Naive thymus-derived CD8-positive, alpha-beta T cell (primary cell): Measurements from ENCODE around the gene LONRF2. TPM values are rescaled to one million over a fixed set of nuclear protein-coding genes. Genes with fewer than 3 reads are reported as not detected.
A peak's percentile ranks its signal among the peaks of the same experiment; 100 is the strongest.

ENCODE experiments used
- ATAC-seq, 2 donors: fragments of 150-1000 bp; cut with Tn5 transposase in 1 of 2; sonication (Bioruptor Pico), chemical (Tn5 transposase) in 1 of 2; 1 replicate in 1 of 2; 2 replicates in 1 of 2; pipeline ENCODE4 v1.10.0; 2021; ENCODE audit warnings: mild to moderate bottlenecking in 2 of 2, moderate library complexity in 2 of 2
- POLR2A ChIA-PET: fragments of 350-600 bp; sonication (Branson Sonifier 250); formaldehyde crosslinking; loops from one replicate; lab custom pipeline; 2021; ENCODE audit warnings: antibody characterized with exemption; lab: Charles Lee
- DNase-seq, 10 donors: peaks; one replicate each; pipeline versions ENCODE4 v3.0.0 to v3.0.0-alpha.2; 2020 to 2022
- H3K27ac Mint-ChIP-seq, 10 donors: one replicate each; pipeline ENCODE4 v1.8.0; 2020 to 2022; ENCODE audit warnings: mild to moderate bottlenecking in 10 of 10, mixed read lengths in 10 of 10, moderate library complexity in 4 of 10, inconsistent platforms in 1 of 10
- H3K27me3 Mint-ChIP-seq, 5 donors: one replicate each; pipeline ENCODE4 v1.8.0; 2021 to 2022; ENCODE audit warnings: mixed read lengths in 5 of 5
- H3K36me3 Mint-ChIP-seq, 3 donors: one replicate each; pipeline ENCODE4 v1.8.0; 2020 to 2022; ENCODE audit warnings: mixed read lengths in 3 of 3, mild to moderate bottlenecking in 2 of 3, inconsistent platforms in 1 of 3
- H3K4me1 Mint-ChIP-seq, 4 donors: one replicate each; pipeline ENCODE4 v1.8.0; 2021 to 2022; ENCODE audit warnings: mixed read lengths in 4 of 4
- H3K4me3 Mint-ChIP-seq, 10 donors: one replicate each; pipeline ENCODE4 v1.8.0; 2020 to 2022; ENCODE audit warnings: mild to moderate bottlenecking in 10 of 10, mixed read lengths in 10 of 10, moderate library complexity in 6 of 10, inconsistent platforms in 1 of 10
- H3K9me3 Mint-ChIP-seq, 9 donors: one replicate each; pipeline ENCODE4 v1.8.0; 2020 to 2022; ENCODE audit warnings: mixed read lengths in 9 of 9, mild to moderate bottlenecking in 3 of 9, inconsistent platforms in 1 of 9, moderate library complexity in 1 of 9
- polyA plus RNA-seq, 3 donors: library from polyadenylated mRNA; unstranded; fragments of 300-500 nt; fragmentation: Illumina TruSeq; gene quantifications; one replicate each; pipeline ENCODE4 v1.2.3, GENCODE V29; 2021
- total RNA-seq, 8 experiments: library from RNA in 2 of 8; stranded (reverse) in 2 of 8; gene quantifications; one replicate each; pipeline ENCODE4 v1.2.3 and lab custom pipeline; 2021 to 2026

The LONRF2 gene
- total and polyA plus RNA-seq, 5 experiments from 2014 or later, result not detected

DNA sequence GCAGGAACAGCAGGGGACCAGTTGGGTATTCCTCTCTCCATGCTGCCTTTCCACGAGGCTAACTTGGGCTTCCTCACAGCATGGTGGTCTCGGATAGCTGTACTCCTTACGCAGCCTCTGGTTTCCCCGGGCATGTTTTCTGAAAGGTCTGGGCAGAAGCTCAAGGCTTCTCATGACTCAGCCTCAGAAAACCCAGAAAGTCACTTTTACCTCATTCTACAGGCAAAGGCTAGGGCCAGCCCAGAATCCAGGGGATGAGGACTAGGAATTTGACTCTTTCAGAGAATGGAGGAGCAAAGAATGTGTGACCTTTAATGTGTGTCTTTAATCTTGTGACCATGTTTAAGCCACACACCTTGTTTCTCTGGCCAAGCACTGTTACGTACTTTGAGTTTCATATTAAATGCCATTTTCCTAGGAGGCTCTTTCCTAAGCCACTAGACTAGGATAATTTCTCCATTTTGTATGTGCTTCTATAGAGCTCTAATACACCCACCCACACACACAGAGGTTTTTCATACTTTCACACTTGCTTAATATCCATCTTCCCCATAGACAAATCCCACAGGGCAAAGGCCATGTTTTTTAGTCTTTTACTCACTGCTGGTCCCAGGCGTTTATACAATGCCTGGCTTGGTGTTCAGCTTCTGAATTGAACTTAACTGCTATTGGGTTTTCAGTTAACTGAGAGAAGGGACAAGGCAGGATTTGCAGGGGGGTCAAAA is 77.3 kb downstream of the LONRF2 start:
- H3K27ac Mint-ChIP-seq, result no peak overlapping the region
- peaks cover 0 to 60% (median 0%) of the 10 kb centered on the region in 4 donors for H3K4me1 Mint-ChIP-seq
- POLR2A ChIA-PET, result no interaction called here
- no peaks in the 10 kb centered on the region for H3K36me3 Mint-ChIP-seq
- no peak for DNase-seq
- no peaks in the 10 kb centered on the region for H3K9me3 Mint-ChIP-seq
- H3K27me3 Mint-ChIP-seq, result peaks cover 6 to 22% (median 14%) of the 10 kb centered on the region in 5 donors
- H3K4me3 Mint-ChIP-seq, result peak overlapping the region in 1 of 10 donors; percentile 60
- ATAC-seq, result no peak

DNA sequence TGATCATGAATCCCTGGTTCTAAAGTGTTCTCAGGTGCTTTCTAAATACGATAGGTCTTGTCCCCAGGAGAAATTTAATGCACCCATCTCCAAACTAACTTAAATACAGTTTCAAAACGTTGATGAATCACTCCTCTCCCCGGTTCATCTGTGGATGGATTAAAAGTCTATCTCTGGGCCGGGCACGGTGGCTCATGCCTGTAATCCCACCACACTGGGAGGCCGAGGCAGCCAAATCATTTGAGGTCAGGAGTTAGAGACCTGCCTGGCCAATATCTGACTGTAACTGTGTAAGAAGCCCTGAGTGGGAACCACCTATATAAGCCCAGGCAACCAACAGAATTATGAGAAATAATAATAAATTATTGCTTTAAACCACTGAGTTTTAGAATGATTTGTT is 78.7 kb downstream of the LONRF2 start:
- no peak overlapping the region for H3K27ac Mint-ChIP-seq
- ATAC-seq (no peak), DNase-seq (no peak)
- H3K4me1 Mint-ChIP-seq, result peaks cover 0 to 50% (median 0%) of the 10 kb centered on the region in 4 donors
- H3K9me3 Mint-ChIP-seq, result no peaks in the 10 kb centered on the region
- no peaks in the 10 kb centered on the region for H3K36me3 Mint-ChIP-seq
- no peak overlapping the region for H3K4me3 Mint-ChIP-seq
- POLR2A ChIA-PET, result interaction anchor here (0.7 kb wide), 1 partner anchor 8 kb away, joined by 4 read pairs; no protein-coding TSS in a partner anchor
- peaks cover 6 to 17% (median 11%) of the 10 kb centered on the region in 5 donors for H3K27me3 Mint-ChIP-seq

DNA sequence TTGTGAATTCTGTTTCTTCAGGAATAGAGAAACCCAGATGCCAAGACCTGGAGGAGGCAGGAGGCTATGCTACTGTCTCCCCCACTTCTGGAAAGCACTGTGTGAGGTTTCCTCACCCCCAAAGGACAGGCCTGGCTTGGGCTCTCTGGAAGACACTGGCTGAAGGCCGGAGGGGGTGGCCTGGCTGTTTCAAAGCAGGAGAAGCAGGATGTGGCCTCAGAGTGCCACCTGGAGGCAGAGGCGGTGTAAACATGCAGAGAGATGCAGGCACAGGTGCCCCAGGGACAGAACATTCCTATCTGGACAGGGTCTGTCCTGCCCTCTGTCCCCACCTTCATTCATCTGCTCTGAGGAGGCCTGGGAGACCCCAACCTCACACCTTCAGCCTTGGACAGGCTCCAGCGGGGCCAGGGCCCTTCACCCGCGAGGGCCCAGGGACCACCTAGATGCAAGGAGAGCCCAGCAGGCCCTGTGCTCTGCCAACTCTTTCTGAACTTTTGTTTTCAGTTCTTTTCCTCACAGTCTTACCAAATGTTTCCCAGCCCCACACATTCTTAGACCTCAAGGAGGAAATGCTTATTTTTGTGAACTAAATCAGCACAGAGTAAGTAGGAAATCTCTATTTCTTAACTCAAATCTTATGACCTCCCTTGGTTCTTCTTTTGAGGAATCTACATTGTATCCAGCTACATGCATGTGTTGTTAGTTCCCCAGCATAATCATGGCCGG is 79.2 kb downstream of the LONRF2 start:
- Mint-ChIP-seq H3K27ac (no peak overlapping the region), H3K4me3 (no peak overlapping the region), H3K4me1 (peaks cover 0 to 49% (median 0%) of the 10 kb centered on the region in 4 donors), H3K36me3 (no peaks in the 10 kb centered on the region), H3K9me3 (no peaks in the 10 kb centered on the region), H3K27me3 (peaks cover 6 to 17% (median 9%) of the 10 kb centered on the region in 5 donors)
- POLR2A ChIA-PET, result no interaction called here
- ATAC-seq (no peak), DNase-seq (peak in 8 of 10 donors; percentile 13 to 34 (median 23))

DNA sequence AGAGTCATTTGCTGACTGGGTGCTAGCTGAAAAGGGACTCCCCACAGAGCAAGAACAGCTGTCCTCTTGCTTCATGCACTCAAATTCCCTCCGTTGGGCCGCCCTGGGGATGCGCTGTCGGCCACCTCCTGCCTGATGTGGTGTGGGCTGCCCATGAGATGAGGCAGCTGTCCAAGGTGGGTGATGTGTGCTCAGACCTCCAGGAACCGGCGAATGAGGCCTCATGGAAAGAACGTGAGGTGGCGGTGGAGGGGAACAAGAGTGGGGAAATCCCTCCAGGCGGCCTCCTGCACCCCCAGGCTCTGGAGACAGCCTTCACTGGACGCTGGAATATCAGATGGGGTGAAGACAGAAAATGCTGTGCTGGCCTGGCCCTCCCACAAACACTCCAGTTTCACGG is 79.8 kb downstream of the LONRF2 start:
- ATAC-seq, result no peak
- no peak for DNase-seq
- Mint-ChIP-seq H3K27ac (peak overlapping the region in 1 of 10 donors; percentile 25), H3K4me3 (no peak overlapping the region), H3K9me3 (no peaks in the 10 kb centered on the region), H3K4me1 (peaks cover 0 to 46% (median 0%) of the 10 kb centered on the region in 4 donors), H3K27me3 (peaks cover 6 to 17% (median 9%) of the 10 kb centered on the region in 5 donors), H3K36me3 (no peaks in the 10 kb centered on the region)
- POLR2A ChIA-PET, result no interaction called here

DNA sequence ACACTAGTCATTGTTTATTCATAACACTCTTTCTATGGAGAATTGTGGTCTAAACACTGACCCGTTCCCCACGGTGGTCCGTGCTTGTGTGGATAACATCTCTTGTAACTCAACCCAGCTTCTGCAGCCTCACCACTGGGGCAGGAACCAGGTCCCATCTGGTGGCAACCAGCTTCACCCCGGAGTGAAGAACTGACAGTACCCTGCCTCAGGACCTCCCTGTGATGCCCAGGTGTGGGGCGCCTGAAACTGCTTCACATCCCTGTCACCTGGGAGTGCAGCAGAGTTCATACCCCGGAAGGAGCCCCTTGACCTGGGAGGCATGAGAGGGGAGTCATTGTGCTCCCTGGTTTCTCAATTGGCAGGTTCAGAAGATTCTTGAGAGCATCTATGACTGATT is 81.1 kb downstream of the LONRF2 start:
- no peak for DNase-seq
- Mint-ChIP-seq H3K4me1 (peaks cover 0 to 46% (median 6%) of the 10 kb centered on the region in 4 donors), H3K27me3 (peaks cover 2 to 12% (median 3%) of the 10 kb centered on the region in 5 donors), H3K27ac (no peak overlapping the region), H3K36me3 (no peaks in the 10 kb centered on the region), H3K9me3 (no peaks in the 10 kb centered on the region), H3K4me3 (no peak overlapping the region)
- POLR2A ChIA-PET, result no interaction called here
- ATAC-seq, result no peak

DNA sequence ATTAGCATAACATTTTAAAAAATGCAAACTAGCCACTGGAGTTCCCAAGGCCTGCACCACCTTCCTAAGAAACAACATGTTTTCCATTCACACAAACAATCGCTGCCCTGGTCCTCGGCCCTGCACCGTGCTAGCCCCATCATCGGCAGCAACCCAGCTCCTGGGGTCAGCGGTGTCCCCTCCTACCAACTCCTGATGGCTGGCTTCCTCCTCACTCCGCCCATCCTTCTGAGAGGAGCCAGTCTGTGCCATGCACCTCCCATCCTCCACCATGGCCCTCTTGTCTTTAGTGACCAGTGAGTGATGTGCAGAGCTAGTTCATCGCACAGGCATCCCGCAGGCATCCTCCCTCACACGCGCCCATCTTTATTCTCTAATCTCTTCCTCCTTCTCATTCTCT is 81.9 kb downstream of the LONRF2 start:
- no peak overlapping the region for H3K4me3 Mint-ChIP-seq
- no peak for ATAC-seq
- peaks cover 5 to 49% (median 14%) of the 10 kb centered on the region in 4 donors for H3K4me1 Mint-ChIP-seq
- H3K9me3 Mint-ChIP-seq, result no peaks in the 10 kb centered on the region
- no peak for DNase-seq
- POLR2A ChIA-PET, result no interaction called here
- H3K27ac Mint-ChIP-seq, result peak overlapping the region in 1 of 10 donors; percentile 17
- H3K27me3 Mint-ChIP-seq, result peaks cover 0 to 3% (median 1%) of the 10 kb centered on the region in 5 donors
- no peaks in the 10 kb centered on the region for H3K36me3 Mint-ChIP-seq

DNA sequence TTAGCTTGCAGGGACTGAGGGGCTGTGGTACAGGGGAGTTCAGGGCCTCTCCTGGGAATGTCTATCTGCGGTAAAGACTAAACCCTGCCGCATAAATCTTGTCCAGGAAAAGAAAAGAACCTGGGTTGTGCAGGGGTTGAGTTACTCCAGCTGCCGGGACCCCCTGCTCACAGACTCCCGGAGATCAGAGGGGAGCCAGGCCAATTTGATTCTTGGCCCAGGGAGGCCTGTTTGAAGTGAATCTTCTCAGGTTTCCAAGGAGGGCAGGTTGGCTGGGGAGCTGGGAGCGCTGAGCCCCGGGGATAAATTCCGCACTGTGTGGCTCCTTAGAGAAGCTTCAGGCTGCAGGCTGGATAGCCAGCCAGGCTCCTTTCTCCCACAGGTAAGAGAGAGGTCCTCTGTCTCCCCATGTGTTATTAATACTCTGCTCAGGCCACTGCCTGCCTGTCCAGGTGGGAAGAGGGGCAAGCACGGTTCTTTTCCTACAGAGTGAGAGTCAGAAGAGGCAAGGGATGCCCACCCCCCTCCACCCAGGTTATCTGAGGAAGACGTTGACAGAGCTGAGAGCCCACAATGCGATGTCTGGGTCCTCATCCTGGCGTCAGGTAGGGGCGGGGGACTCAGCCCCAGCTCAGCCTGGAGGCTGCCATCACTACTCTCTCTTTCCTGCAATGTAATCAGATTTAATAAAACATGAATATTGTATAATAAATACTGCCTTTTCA is 82.7 kb downstream of the LONRF2 start:
- Mint-ChIP-seq H3K4me1 (peaks cover 12 to 49% (median 22%) of the 10 kb centered on the region in 4 donors), H3K4me3 (no peak overlapping the region), H3K27me3 (peaks cover 0 to 1% (median 0%) of the 10 kb centered on the region in 5 donors), H3K36me3 (no peaks in the 10 kb centered on the region), H3K9me3 (no peaks in the 10 kb centered on the region), H3K27ac (peak overlapping the region in 1 of 10 donors; percentile 8)
- ATAC-seq (no peak), DNase-seq (no peak)
- POLR2A ChIA-PET, result no interaction called here

DNA sequence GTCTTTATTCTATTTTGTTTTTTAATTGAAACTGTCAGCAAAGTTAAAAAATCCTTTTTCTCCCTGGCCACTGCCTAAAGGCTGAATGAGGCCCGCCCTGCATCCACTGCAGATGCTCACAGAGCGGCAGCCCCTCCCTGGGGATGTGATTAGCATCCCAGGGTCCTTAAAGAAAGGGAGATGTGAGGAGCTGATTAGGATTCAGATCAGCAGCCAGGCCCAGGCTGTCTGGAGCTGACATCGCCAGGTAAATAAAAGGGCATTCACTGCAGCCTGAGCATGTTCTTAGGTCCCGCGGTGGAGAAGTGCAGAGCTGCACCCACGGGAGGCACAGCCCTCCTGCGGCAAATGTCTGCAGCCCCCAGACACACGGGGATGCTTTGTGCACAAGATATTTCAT is 83.8 kb downstream of the LONRF2 start:
- Mint-ChIP-seq H3K4me1 (peaks cover 17 to 50% (median 32%) of the 10 kb centered on the region in 4 donors), H3K27ac (peak overlapping the region in 1 of 10 donors; percentile 17), H3K36me3 (no peaks in the 10 kb centered on the region), H3K4me3 (no peak overlapping the region), H3K27me3 (no peaks in the 10 kb centered on the region), H3K9me3 (no peaks in the 10 kb centered on the region)
- DNase-seq, result no peak
- POLR2A ChIA-PET, result no interaction called here
- ATAC-seq, result no peak

DNA sequence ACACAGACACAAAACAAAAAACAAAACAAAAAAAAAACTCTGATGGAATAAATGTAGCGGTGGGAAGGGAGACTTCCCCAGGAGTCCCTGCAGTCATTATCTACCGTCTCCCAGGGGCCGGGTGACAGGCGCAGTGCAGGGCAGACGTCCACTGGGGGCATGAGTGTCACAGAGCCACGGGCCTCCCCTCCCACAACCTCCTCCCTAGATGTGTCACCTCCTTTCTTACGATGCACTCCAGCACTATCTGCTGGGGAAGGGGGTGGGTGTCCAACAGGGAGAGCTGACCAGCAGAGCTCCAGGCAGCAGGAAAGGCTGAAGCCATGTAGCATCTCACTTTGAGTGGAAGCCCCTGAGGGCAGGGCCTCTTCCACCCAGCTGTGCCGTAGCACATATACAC is 84.5 kb downstream of the LONRF2 start:
- Mint-ChIP-seq H3K27me3 (no peaks in the 10 kb centered on the region), H3K27ac (peak overlapping the region in 1 of 10 donors; percentile 9), H3K36me3 (no peaks in the 10 kb centered on the region), H3K9me3 (no peaks in the 10 kb centered on the region), H3K4me3 (no peak overlapping the region), H3K4me1 (peaks cover 17 to 50% (median 33%) of the 10 kb centered on the region in 4 donors)
- DNase-seq (no peak), ATAC-seq (no peak)
- POLR2A ChIA-PET, result no interaction called here

DNA sequence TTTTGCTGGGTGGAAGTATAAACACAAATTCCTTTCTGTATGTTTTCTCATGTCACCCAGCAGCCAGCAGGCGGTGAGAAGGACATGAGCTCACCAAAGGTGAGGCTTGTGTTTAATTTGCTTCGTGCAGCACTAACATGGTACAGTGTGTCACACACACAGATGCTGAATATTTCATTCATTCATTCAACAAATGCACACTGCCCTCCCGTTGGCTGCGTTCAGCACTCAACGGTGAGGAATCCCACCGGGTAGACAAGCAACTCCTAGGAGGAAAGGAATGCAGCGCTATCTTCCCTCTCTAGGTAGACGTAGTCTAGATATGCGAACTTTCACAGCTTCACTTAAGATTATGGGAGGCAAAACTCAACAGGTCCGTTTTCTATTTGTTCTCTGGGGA is 85.1 kb downstream of the LONRF2 start:
- DNase-seq, result no peak
- no peaks in the 10 kb centered on the region for H3K9me3 Mint-ChIP-seq
- POLR2A ChIA-PET, result no interaction called here
- peak overlapping the region in 1 of 10 donors; percentile 80 for H3K27ac Mint-ChIP-seq
- no peak for ATAC-seq
- peaks cover 17 to 48% (median 33%) of the 10 kb centered on the region in 4 donors for H3K4me1 Mint-ChIP-seq
- no peak overlapping the region for H3K4me3 Mint-ChIP-seq
- H3K36me3 Mint-ChIP-seq, result no peaks in the 10 kb centered on the region
- no peaks in the 10 kb centered on the region for H3K27me3 Mint-ChIP-seq

DNA sequence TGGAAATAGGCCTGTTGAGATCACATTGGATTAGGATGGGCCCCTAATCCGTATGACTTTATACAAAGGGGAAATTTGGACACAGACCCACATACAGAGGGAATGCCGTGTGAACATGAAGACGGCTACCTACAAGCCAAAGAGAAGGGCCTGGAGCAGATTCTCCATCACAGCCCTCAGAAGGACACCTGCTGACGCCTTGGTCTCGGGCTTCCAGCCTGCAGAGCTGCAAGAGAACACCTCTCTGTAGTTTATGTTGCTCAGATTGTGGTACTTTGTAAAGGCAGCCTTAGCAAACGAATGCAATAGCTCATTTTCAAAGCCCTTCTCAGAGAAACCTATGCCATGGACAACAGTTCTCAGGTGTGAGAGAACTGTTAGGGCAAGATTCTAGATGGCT is 86.1 kb downstream of the LONRF2 start:
- no peaks in the 10 kb centered on the region for H3K9me3 Mint-ChIP-seq
- peaks cover 17 to 48% (median 33%) of the 10 kb centered on the region in 4 donors for H3K4me1 Mint-ChIP-seq

DNA sequence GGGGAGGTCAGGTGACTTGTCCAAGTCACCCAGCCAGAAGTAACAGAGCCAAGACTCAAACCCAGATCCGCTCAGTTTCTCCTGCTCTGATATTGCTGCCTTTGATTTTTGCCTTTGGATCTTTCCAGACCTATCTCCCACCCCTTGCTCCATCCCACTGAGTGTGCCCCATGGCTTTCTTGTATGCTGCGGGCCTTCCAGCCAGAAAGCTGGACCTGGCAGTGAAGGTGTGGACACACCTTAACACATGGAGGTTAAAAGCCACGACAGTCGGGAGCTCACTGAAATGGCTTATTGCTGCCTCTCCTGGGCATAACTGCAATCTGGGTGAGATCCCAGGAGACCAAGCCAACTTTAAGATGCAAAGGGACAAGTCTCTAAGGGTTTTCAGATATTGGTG is 86.7 kb downstream of the LONRF2 start:
- H3K27me3 Mint-ChIP-seq, result no peaks in the 10 kb centered on the region
- ATAC-seq (no peak), DNase-seq (no peak)
- H3K4me3 Mint-ChIP-seq, result peak overlapping the region in 8 of 10 donors; percentile 59 to 78 (median 68)
- H3K4me1 Mint-ChIP-seq, result peaks cover 18 to 48% (median 33%) of the 10 kb centered on the region in 4 donors
- H3K9me3 Mint-ChIP-seq, result no peaks in the 10 kb centered on the region
- no peaks in the 10 kb centered on the region for H3K36me3 Mint-ChIP-seq
- POLR2A ChIA-PET, result interaction anchor here (0.6 kb wide), 1 partner anchor 8 kb away, joined by 4 read pairs; no protein-coding TSS in a partner anchor
- H3K27ac Mint-ChIP-seq, result peak overlapping the region; percentile 84 to 93 (median 90)

More for the DNA sequence above, 86.1 kb downstream of the LONRF2 start:
- Mint-ChIP-seq H3K36me3 (no peaks in the 10 kb centered on the region), H3K27ac (peak overlapping the region in 6 of 10 donors; percentile 12 to 93 (median 63)), H3K27me3 (no peaks in the 10 kb centered on the region), H3K4me3 (no peak overlapping the region)
- no peak for ATAC-seq
- DNase-seq, result no peak
- POLR2A ChIA-PET, result interaction anchor here (0.6 kb wide), 1 partner anchor 8 kb away, joined by 4 read pairs; no protein-coding TSS in a partner anchor
